Endodermal cell (in vitro differentiated cells): ENCODE results near the gene SGO2. TPM values are rescaled to one million over a fixed set of nuclear protein-coding genes. Genes with fewer than 3 reads are reported as not detected.
A peak's percentile ranks its signal among the peaks of the same experiment; 100 is the strongest.

Experiments used
- DNase-seq: peaks from one replicate; pipeline ENCODE4 v3.0.0-alpha.2; 2017
- H3K27ac ChIP-seq: 2 replicates; pipeline ENCODE4 v1.5.1; 2013; ENCODE audit warnings: mild to moderate bottlenecking, low read depth, low read length, moderate library complexity
- H3K27me3 ChIP-seq: 2 replicates; pipeline ENCODE4 v1.6.1; 2013; ENCODE audit warnings: mild to moderate bottlenecking, low read length, moderate library complexity; ENCODE audit not compliant: insufficient read depth, control insufficient read depth, poor library complexity, severe bottlenecking
- H3K36me3 ChIP-seq: 2 replicates; pipeline ENCODE4 v1.7.0; 2013; ENCODE audit warnings: mild to moderate bottlenecking, low read length, moderate library complexity; ENCODE audit not compliant: control insufficient read depth, insufficient read depth
- H3K4me1 ChIP-seq: one replicate; pipeline ENCODE4 v1.7.0; 2013; ENCODE audit warnings: low read length; ENCODE audit not compliant: control insufficient read depth, insufficient read depth
- H3K4me3 ChIP-seq: 2 replicates; pipeline ENCODE4 v1.5.1; 2013; ENCODE audit warnings: mild to moderate bottlenecking, low read length, moderate library complexity
- H3K9ac ChIP-seq: 2 replicates; pipeline ENCODE4 v1.6.1; 2013; ENCODE audit warnings: mild to moderate bottlenecking, low read length, moderate library complexity; ENCODE audit not compliant: poor library complexity, severe bottlenecking; ENCODE audit errors: extremely low read depth
- H3K9me3 ChIP-seq: 2 replicates; pipeline ENCODE4 v1.6.1; 2013; ENCODE audit warnings: mild to moderate bottlenecking, low read length, moderate library complexity; ENCODE audit not compliant: control insufficient read depth
- H3K27ac Mint-ChIP-seq: 2 replicates; pipeline ENCODE4 v1.8.0; 2020; ENCODE audit warnings: mixed read lengths
- H3K27me3 Mint-ChIP-seq: 2 replicates; pipeline ENCODE4 v1.8.0; 2021; ENCODE audit warnings: mild to moderate bottlenecking, mixed read lengths; ENCODE audit not compliant: insufficient read depth
- H3K36me3 Mint-ChIP-seq: 2 replicates; pipeline ENCODE4 v1.8.0; 2020; ENCODE audit warnings: low read depth, mixed read lengths
- H3K4me1 Mint-ChIP-seq: 2 replicates; pipeline ENCODE4 v1.8.0; 2020; ENCODE audit warnings: mixed read lengths
- H3K4me3 Mint-ChIP-seq: 2 replicates; pipeline ENCODE4 v1.8.0; 2020; ENCODE audit warnings: mild to moderate bottlenecking, moderate library complexity, mixed read lengths
- H3K9me3 Mint-ChIP-seq: 2 replicates; pipeline ENCODE4 v1.8.0; 2020; ENCODE audit warnings: mild to moderate bottlenecking, mixed read lengths
- WGBS, 2 experiments: methylation state at CpG; one replicate each; pipeline versions ENCODE4 v1.1.5 to v1.1.7; 2013; ENCODE audit warnings: missing lambda C conversion rate in 2 of 2, mixed read lengths in 1 of 2; ENCODE audit not compliant: insufficient coverage in 1 of 2, insufficient read length in 1 of 2; 5-methylcytosine and 5-hydroxymethylcytosine counted together
- total RNA-seq, 2 donors: library from RNA; stranded (reverse); fragmentation: NEBNext Ultra II Directional in 1 of 2; extraction: Animal tissue kit (Norgen Biotek cat#: 25700) in 1 of 2; gene quantifications; 2 replicates in 1 of 2; 3 replicates in 1 of 2; pipeline ENCODE4 v1.2.1, GENCODE V29; 2021
- TF ChIP-seq, protein P1 (sequence below): fragments of 200-600 bp; sonication (generic); conservative IDR thresholded peaks from 2 replicates; pipeline ENCODE4 v1.5.0; 2021; ENCODE audit warnings: antibody characterized with exemption, mild to moderate bottlenecking

Gene SGO2
- total RNA-seq, 2 donors from 2014 or later, result 20.0 to 37.8 TPM

GRCh38 chr2:200509235-200509611 lies 16.8 kb upstream of the SGO2 start:
- Histone ChIP-seq H3K9me3 (no peaks in the 10 kb centered on the region), H3K27ac (no peak overlapping the region), H3K27me3 (peaks cover 10% of the 10 kb centered on the region), H3K9ac (peak overlapping the region; percentile 80), H3K4me1 (no peaks in the 10 kb centered on the region), H3K4me3 (peak overlapping the region; percentile 93), H3K36me3 (no peaks in the 10 kb centered on the region)
- H3K36me3 Mint-ChIP-seq, result peaks cover 2% of the 10 kb centered on the region
- TF ChIP-seq, protein P1, sequence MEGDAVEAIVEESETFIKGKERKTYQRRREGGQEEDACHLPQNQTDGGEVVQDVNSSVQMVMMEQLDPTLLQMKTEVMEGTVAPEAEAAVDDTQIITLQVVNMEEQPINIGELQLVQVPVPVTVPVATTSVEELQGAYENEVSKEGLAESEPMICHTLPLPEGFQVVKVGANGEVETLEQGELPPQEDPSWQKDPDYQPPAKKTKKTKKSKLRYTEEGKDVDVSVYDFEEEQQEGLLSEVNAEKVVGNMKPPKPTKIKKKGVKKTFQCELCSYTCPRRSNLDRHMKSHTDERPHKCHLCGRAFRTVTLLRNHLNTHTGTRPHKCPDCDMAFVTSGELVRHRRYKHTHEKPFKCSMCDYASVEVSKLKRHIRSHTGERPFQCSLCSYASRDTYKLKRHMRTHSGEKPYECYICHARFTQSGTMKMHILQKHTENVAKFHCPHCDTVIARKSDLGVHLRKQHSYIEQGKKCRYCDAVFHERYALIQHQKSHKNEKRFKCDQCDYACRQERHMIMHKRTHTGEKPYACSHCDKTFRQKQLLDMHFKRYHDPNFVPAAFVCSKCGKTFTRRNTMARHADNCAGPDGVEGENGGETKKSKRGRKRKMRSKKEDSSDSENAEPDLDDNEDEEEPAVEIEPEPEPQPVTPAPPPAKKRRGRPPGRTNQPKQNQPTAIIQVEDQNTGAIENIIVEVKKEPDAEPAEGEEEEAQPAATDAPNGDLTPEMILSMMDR, result no peak
- DNase-seq, result peak; percentile 55
- no peaks in the 10 kb centered on the region for H3K27me3 Mint-ChIP-seq
- H3K9me3 Mint-ChIP-seq, result no peaks in the 10 kb centered on the region
- peaks cover 11% of the 10 kb centered on the region for H3K4me1 Mint-ChIP-seq
- H3K27ac Mint-ChIP-seq, result peak overlapping the region; percentile 78
- WGBS, 2 experiments, result 69 to 83% methylated on average over 4 to 8 of the region's 8 CpGs
- peak overlapping the region; percentile 79 for H3K4me3 Mint-ChIP-seq

DNA sequence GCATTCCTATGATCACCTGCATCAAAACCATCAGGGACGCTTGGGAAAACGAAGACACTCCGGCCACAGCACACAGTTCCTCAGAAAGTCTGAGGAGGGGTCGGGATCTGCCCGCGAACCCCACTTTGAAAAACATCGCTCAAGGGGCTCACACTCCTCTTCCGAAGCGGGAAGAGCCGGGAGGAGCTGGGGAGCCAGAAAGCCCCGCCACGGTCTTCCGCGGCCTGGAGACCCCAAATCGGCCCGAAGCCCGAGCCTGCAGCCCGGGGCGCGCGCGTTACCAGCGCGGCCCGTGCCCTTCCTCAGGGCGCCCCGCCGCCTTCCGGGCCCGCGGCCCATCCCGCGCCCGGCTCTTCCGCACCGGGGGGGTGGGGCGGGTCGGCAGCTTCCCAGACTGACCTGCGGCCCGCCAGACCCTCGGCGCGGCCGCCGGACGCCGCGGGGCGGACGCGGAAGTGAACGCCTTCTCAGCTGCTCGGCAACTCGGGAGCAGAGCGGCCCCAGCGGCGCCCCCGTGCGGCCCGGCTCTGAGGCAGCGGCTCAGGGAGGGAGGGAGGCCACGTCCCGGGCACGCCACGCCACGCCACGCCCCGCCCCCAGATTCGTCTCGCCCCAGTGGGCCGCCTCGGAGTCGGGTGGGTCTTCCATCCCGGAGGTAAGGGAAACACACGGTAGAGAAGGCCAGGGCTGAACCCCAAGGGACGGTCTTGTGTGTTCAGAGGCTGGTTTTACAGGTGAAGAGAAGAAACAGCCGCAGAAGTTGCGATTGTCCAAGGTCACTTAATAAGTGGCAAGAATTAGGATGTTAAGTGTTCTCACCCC lies 16.2 kb upstream of the SGO2 start, which contains the start of gene KCTD18:
Gene KCTD18 (minus strand): TSS at position 457 of the 822 bp plus-strand sequence. CDS start 3,052 bp downstream, outside the sequence.
- Histone ChIP-seq H3K9me3 (no peaks in the 10 kb centered on the region), H3K27me3 (peaks cover 10% of the 10 kb centered on the region), H3K9ac (peak within 1 kb of the TSS; percentile 80), H3K36me3 (no peaks in the 10 kb centered on the region), H3K27ac (no peak within 1 kb of the TSS), H3K4me3 (peak within 1 kb of the TSS; percentile 93), H3K4me1 (no peaks in the 10 kb centered on the region)
- peak within 1 kb of the TSS; percentile 78 for H3K27ac Mint-ChIP-seq
- no peaks in the 10 kb centered on the region for H3K27me3 Mint-ChIP-seq
- peaks cover under 1% of the 10 kb centered on the region for H3K36me3 Mint-ChIP-seq
- peak; percentile 94 for DNase-seq
- TF ChIP-seq, protein P1, result peak; percentile 95
- H3K4me3 Mint-ChIP-seq, result peak within 1 kb of the TSS; percentile 79
- WGBS, 2 experiments, result 3 to 8% methylated on average over 15 to 78 of the region's 78 CpGs
- no peaks in the 10 kb centered on the region for H3K9me3 Mint-ChIP-seq
- H3K4me1 Mint-ChIP-seq, result peaks cover 11% of the 10 kb centered on the region

DNA sequence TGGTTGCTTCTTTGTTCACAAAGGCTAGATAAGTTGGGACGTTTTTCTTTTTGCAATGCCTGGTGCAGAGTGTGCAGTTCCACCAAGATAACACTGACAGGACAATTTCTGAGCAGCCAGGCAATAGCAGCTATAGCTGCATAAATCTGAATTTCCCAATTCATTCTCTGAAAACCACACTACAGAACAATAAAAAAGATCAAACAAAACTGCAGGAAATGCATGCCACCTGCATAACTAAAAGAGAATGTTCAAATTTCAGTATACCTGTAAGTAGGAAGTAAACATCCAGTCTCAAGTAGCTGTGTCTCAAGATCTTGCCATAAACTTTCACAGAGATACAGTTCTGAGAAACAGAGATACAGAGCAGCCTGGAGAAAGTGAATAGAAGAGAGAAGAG lies 10.9 kb upstream of the SGO2 start:
- 58% methylated on average over 1 of the region's 1 CpG; no CpG with 5 or more reads in 1 of the 2 experiments for WGBS, 2 experiments
- Histone ChIP-seq H3K4me1 (no peaks in the 10 kb centered on the region), H3K4me3 (no peak overlapping the region), H3K9me3 (peaks cover 16% of the 10 kb centered on the region), H3K27me3 (peaks cover 20% of the 10 kb centered on the region), H3K27ac (no peak overlapping the region), H3K9ac (no peak overlapping the region), H3K36me3 (no peaks in the 10 kb centered on the region)
- H3K27me3 Mint-ChIP-seq, result peaks cover 7% of the 10 kb centered on the region
- no peak for DNase-seq
- H3K27ac Mint-ChIP-seq, result no peak overlapping the region
- peaks cover 2% of the 10 kb centered on the region for H3K36me3 Mint-ChIP-seq
- H3K9me3 Mint-ChIP-seq, result peaks cover 14% of the 10 kb centered on the region
- H3K4me1 Mint-ChIP-seq, result no peaks in the 10 kb centered on the region
- TF ChIP-seq, protein P1, result no peak
- no peak overlapping the region for H3K4me3 Mint-ChIP-seq
